Transverse colon (tissue), 4 donors: ENCODE measurements around the gene INHBC. TPM values are rescaled to one million over a fixed set of nuclear protein-coding genes. Genes with fewer than 3 reads are reported as not detected.

ENCODE experiments used
- DNase-seq: peaks from one replicate; pipeline ENCODE4 v3.0.0-alpha.2; 2019
- H3K27ac ChIP-seq, 4 donors: fragments of 200-600 bp; sonication (generic); 2 replicates each; pipeline ENCODE4 v1.5.1; 2016 to 2018; ENCODE audit warnings: inconsistent platforms in 4 of 4
- H3K27me3 ChIP-seq: fragments of 200-600 bp; sonication (generic); 2 replicates; pipeline ENCODE4 v1.5.1; 2017; ENCODE audit warnings: inconsistent platforms
- H3K36me3 ChIP-seq, 4 donors: fragments of 200-600 bp; sonication (generic); 2 replicates each; pipeline ENCODE4 v1.5.1; 2017 to 2019; ENCODE audit warnings: inconsistent platforms in 4 of 4
- H3K4me1 ChIP-seq, 4 donors: fragments of 200-600 bp; sonication (generic); 2 replicates each; pipeline ENCODE4 v1.5.1; 2017 to 2020; ENCODE audit warnings: inconsistent platforms in 4 of 4
- H3K4me3 ChIP-seq, 4 donors: fragments of 200-600 bp; sonication (generic); 1 replicate in 1 of 4; 2 replicates in 3 of 4; pipeline versions ENCODE4 v1.5.1 to v1.6.1; 2017 to 2019; ENCODE audit warnings: inconsistent platforms in 4 of 4
- H3K9me3 ChIP-seq, 2 donors: fragments of 200-600 bp; sonication (generic); 2 replicates each; pipeline ENCODE4 v1.5.1; 2017 to 2019; ENCODE audit warnings: inconsistent platforms in 2 of 2
- CTCF ChIP-seq, 5 experiments: fragments of 200-600 bp in 3 of 5; fragments of 450-650 bp in 2 of 5; sonication (generic) in 3 of 5; IDR thresholded peaks; 1 replicate in 2 of 5; 2 replicates in 3 of 5; pipeline ENCODE4 v1.5.1; 2016 to 2017; ENCODE audit warnings: antibody characterized with exemption in 5 of 5, inconsistent platforms in 3 of 5, mild to moderate bottlenecking in 2 of 5, moderate library complexity in 1 of 5
- EP300 ChIP-seq: sonication (generic); formaldehyde crosslinking; IDR thresholded peaks from one replicate; pipeline ENCODE4 v1.6.1; 2017; ENCODE audit warnings: antibody characterized with exemption, low read depth
- POLR2A ChIP-seq: fragments of 450-650 bp; IDR thresholded peaks from one replicate; pipeline ENCODE4 v1.6.1; 2016; ENCODE audit warnings: antibody characterized with exemption, mild to moderate bottlenecking, moderate library complexity
- POLR2AphosphoS5 ChIP-seq, 3 donors: sonication (generic); formaldehyde crosslinking; IDR thresholded peaks; one replicate each; pipeline ENCODE4 v1.6.1; 2016; ENCODE audit warnings: antibody characterized with exemption in 3 of 3
- WGBS, 2 donors: methylation state at CpG; one replicate each; pipeline ENCODE4 v1.1.5; 2018; ENCODE audit warnings: low coverage in 1 of 2; 5-methylcytosine and 5-hydroxymethylcytosine counted together
- in situ Hi-C, 4 donors: fragments of 200-750 bp; cut with MboI; loops; one replicate each; pipeline versions ENCODE4 v1.15.0 to v1.15.1; 2017; ENCODE audit warnings: low sequenced_read_pairs in 3 of 4, low pct_ligation_motif_present in 1 of 4, low pct_unique_long_range_greater_than_20kb in 1 of 4
- intact Hi-C: fragments of 100-400 bp; cut with DNase I; formaldehyde crosslinking; loops from one replicate; pipeline ENCODE4 v1.15.1; 2023; ENCODE audit warnings: low total_unique reads
- total RNA-seq, 4 donors: library from RNA; depleted of rRNA; stranded (reverse); fragments of >200 nt; gene quantifications; one replicate each; pipeline ENCODE4 v1.1.0, GENCODE V29; 2016

INHBC gene
- total RNA-seq, 4 donors from 2014 or later: not detected

GRCh38 chr12:57430112-57430930 is 4.3 kb upstream of the INHBC start:
- DNase-seq: no peak
- Histone ChIP-seq H3K27ac (peak overlapping the region; percentile 94 to 98 (median 96)), H3K9me3 (no peaks in the 10 kb centered on the region), H3K36me3 (no peaks in the 10 kb centered on the region), H3K4me1 (peaks cover 5 to 22% (median 8%) of the 10 kb centered on the region in 4 donors), H3K4me3 (peak overlapping the region; percentile 75 to 89 (median 78)), H3K27me3 (no peaks in the 10 kb centered on the region)
- 0 to 1% methylated on average over 16 to 23 of the region's 74 CpGs for WGBS, 2 donors
- TF ChIP-seq POLR2AphosphoS5 (IDR thresholded peaks at IDR 0.05) (no peak), CTCF (IDR thresholded peaks at IDR 0.05) (no peak), EP300 (no peak), POLR2A (no peak)
- intact Hi-C loops: no loop called here
- in situ Hi-C loops: loop anchor here in 1 of 4 donors (25.0 kb wide), 1 partner anchor 118 kb away; no protein-coding TSS in a partner anchor

- Histone ChIP-seq H3K9me3 (no peaks in the 10 kb centered on the region), H3K36me3 (no peaks in the 10 kb centered on the region), H3K4me1 (peaks cover 5 to 22% (median 8%) of the 10 kb centered on the region in 4 donors), H3K4me3 (peak within 1 kb of the TSS; percentile 75 to 89 (median 78)), H3K27ac (peak within 1 kb of the TSS; percentile 94 to 98 (median 96)), H3K27me3 (no peaks in the 10 kb centered on the region)
- 0 to 1% methylated on average over 7 to 41 of the region's 41 CpGs for WGBS, 2 donors
- in situ Hi-C loops: loop anchor here in 1 of 4 donors (25.0 kb wide), 1 partner anchor 119 kb away; no protein-coding TSS in a partner anchor
- TF ChIP-seq EP300 (peak; percentile 22), POLR2AphosphoS5 (IDR thresholded peaks at IDR 0.05) (peak; percentile 94 to 97 (median 96)), CTCF (IDR thresholded peaks at IDR 0.05) (no peak), POLR2A (peak; percentile 95)
- intact Hi-C loops: no loop called here
- DNase-seq: peak; percentile 97
These were observed 3.5 kb upstream of the INHBC start, which contains the start of gene R3HDM2 for GRCh38 chr12:57430931-57431566. Gene R3HDM2 (minus strand): TSS chr12:57431043. CDS start chr12:57310428, 120,615 bp downstream.

- H3K27me3 ChIP-seq: no peaks in the 10 kb centered on the region
- TF ChIP-seq CTCF (IDR thresholded peaks at IDR 0.05) (no peak), EP300 (no peak), POLR2A (no peak), POLR2AphosphoS5 (IDR thresholded peaks at IDR 0.05) (no peak)
- peak overlapping the region; percentile 94 to 98 (median 96) for H3K27ac ChIP-seq
- in situ Hi-C loops: loop anchor here in 1 of 4 donors (25.0 kb wide), 1 partner anchor 119 kb away; no protein-coding TSS in a partner anchor
- intact Hi-C loops: no loop called here
- H3K4me3 ChIP-seq: peak overlapping the region in 3 of 4 donors; percentile 75 to 78 (median 77)
- H3K4me1 ChIP-seq: peaks cover 5 to 22% (median 8%) of the 10 kb centered on the region in 4 donors
- no peaks in the 10 kb centered on the region for H3K9me3 ChIP-seq
- H3K36me3 ChIP-seq: no peaks in the 10 kb centered on the region
- no peak for DNase-seq
- 77 to 78% methylated on average over 7 to 11 of the region's 11 CpGs for WGBS, 2 donors
These were observed 2.9 kb upstream of the INHBC start for GRCh38 chr12:57431654-57432188.

GRCh38 chr12:57433370-57433769 is 1.2 kb upstream of the INHBC start:
- in situ Hi-C loops (loop anchor here in 1 of 4 donors (25.0 kb wide), 1 partner anchor 121 kb away; no protein-coding TSS in a partner anchor), intact Hi-C loops (no loop called here)
- Histone ChIP-seq H3K4me1 (peaks cover 5 to 22% (median 8%) of the 10 kb centered on the region in 4 donors), H3K27me3 (no peaks in the 10 kb centered on the region), H3K4me3 (no peak overlapping the region), H3K36me3 (no peaks in the 10 kb centered on the region), H3K9me3 (no peaks in the 10 kb centered on the region), H3K27ac (no peak overlapping the region)
- no peak for TF ChIP-seq POLR2AphosphoS5 (IDR thresholded peaks at IDR 0.05)
- TF ChIP-seq EP300: no peak
- no peak for TF ChIP-seq CTCF (IDR thresholded peaks at IDR 0.05)
- no peak for DNase-seq
- WGBS, 2 donors: 73 to 79% methylated on average over 3 of the region's 3 CpGs
